H1 (cell line): ENCODE measurements around the gene RPL32. TPM values are rescaled to one million over a fixed set of nuclear protein-coding genes. Genes with fewer than 3 reads are reported as not detected.

Experiments used
- CTCF ChIA-PET: fragments of 300-600 bp; sonication (Branson Sonifier 250); formaldehyde crosslinking; loops from one replicate; lab custom pipeline; 2021; ENCODE audit not compliant: partially characterized antibody; lab: Charles Lee
- POLR2A ChIA-PET: fragments of 300-600 bp; sonication (Branson Sonifier 250); formaldehyde crosslinking; loops from one replicate; lab custom pipeline; 2021; ENCODE audit warnings: inconsistent platforms; ENCODE audit not compliant: partially characterized antibody; lab: Charles Lee
- DNase-seq, 2 experiments: peaks; one replicate each; pipeline versions ENCODE4 v3.0.0 to v3.0.0-alpha.2; 2010 to 2022; ENCODE audit warnings: low spot score in 2 of 2, low read depth in 1 of 2, mixed read lengths in 1 of 2
- FAIRE-seq: peaks from 2 replicates; lab custom pipeline; 2011; peaks lifted over from hg19 to GRCh38; lab: Jason Lieb, UNC
- H2AFZ ChIP-seq: 2 replicates; pipeline ENCODE4 v1.8.1; 2012; ENCODE audit warnings: low read length, inconsistent platforms
- H2AK5ac ChIP-seq: 2 replicates; pipeline ENCODE4 v1.6.1; 2013; ENCODE audit warnings: low read depth, low read length
- H2BK120ac ChIP-seq: replicated peaks from 2 replicates; pipeline ENCODE3; 2013; ENCODE audit warnings: low read depth, low read length, inconsistent platforms
- H2BK12ac ChIP-seq: 2 replicates; pipeline ENCODE4 v1.6.1; 2013; ENCODE audit warnings: low read depth, low read length
- H2BK15ac ChIP-seq: 2 replicates; pipeline ENCODE4 v1.6.1; 2013; ENCODE audit warnings: low read length
- H2BK20ac ChIP-seq: 2 replicates; pipeline ENCODE4 v1.6.1; 2013; ENCODE audit warnings: low read length
- H2BK5ac ChIP-seq: 2 replicates; pipeline ENCODE4 v1.6.1; 2013; ENCODE audit warnings: low read depth, low read length
- H3K14ac ChIP-seq: 2 replicates; pipeline ENCODE4 v1.6.1; 2013; ENCODE audit warnings: inconsistent platforms; ENCODE audit not compliant: insufficient read length
- H3K18ac ChIP-seq: 2 replicates; pipeline ENCODE4 v1.6.1; 2013; ENCODE audit warnings: low read length; ENCODE audit errors: extremely low read depth
- H3K23ac ChIP-seq: 2 replicates; pipeline ENCODE4 v1.6.1; 2013; ENCODE audit warnings: inconsistent platforms; ENCODE audit not compliant: insufficient read length
- H3K23me2 ChIP-seq: 2 replicates; pipeline ENCODE4 v1.6.1; 2013; ENCODE audit warnings: low read depth, low read length
- H3K27ac ChIP-seq: 2 replicates; pipeline ENCODE4 v1.6.1; 2011; ENCODE audit warnings: low read depth, low read length, inconsistent platforms
- H3K27me3 ChIP-seq, 4 experiments: replicated peaks in 1 of 4; 1 replicate in 1 of 4; 2 replicates in 3 of 4; pipeline versions ENCODE4 v1.6.1 to v1.8.1; 2011 to 2013; ENCODE audit warnings: low read length in 3 of 4, mild to moderate bottlenecking in 3 of 4, inconsistent platforms in 2 of 4, mixed read lengths in 2 of 4, moderate library complexity in 1 of 4; ENCODE audit not compliant: control insufficient read depth in 3 of 4, insufficient read depth in 3 of 4; ENCODE audit errors: extremely low read depth in 1 of 4
- H3K36me3 ChIP-seq, 4 experiments: 2 replicates each; pipeline versions ENCODE4 v1.6.1 to v1.8.1; 2011 to 2013; ENCODE audit warnings: mild to moderate bottlenecking in 4 of 4, low read length in 3 of 4, moderate library complexity in 2 of 4, control low read depth in 1 of 4, inconsistent platforms in 1 of 4; ENCODE audit not compliant: insufficient read depth in 4 of 4, control insufficient read depth in 2 of 4
- H3K4ac ChIP-seq: replicated peaks from 2 replicates; pipeline ENCODE3; 2013; ENCODE audit warnings: low read length, low read depth, mixed read lengths, inconsistent platforms; ENCODE audit not compliant: insufficient read length
- H3K4me1 ChIP-seq, 4 experiments: replicated peaks in 1 of 4; 1 replicate in 1 of 4; 2 replicates in 3 of 4; pipeline versions ENCODE4 v1.6.1 to v1.8.1; 2011 to 2013; ENCODE audit warnings: low read length in 3 of 4, inconsistent platforms in 2 of 4, mixed read lengths in 1 of 4; ENCODE audit not compliant: insufficient read depth in 4 of 4, control insufficient read depth in 3 of 4
- H3K4me2 ChIP-seq, 2 experiments: 2 replicates each; pipeline versions ENCODE4 v1.6.1 to v1.8.1; 2011 to 2013; ENCODE audit warnings: low read depth in 2 of 2, low read length in 2 of 2, control low read depth in 1 of 2, inconsistent platforms in 1 of 2, mild to moderate bottlenecking in 1 of 2; ENCODE audit not compliant: insufficient read depth in 1 of 2
- H3K4me3 ChIP-seq, 4 experiments: fragments of 200-600, 300-600 bp in 1 of 4; sonication (generic), shearing (Covaris generic), sonication (Bioruptor Twin) in 1 of 4; 2 replicates each; pipeline versions ENCODE4 v1.5.1 to v1.8.1; 2011 to 2016; ENCODE audit warnings: low read length in 4 of 4, low read depth in 3 of 4, control low read depth in 2 of 4, inconsistent platforms in 2 of 4, mild to moderate bottlenecking in 2 of 4, mixed read lengths in 1 of 4, moderate library complexity in 1 of 4; ENCODE audit not compliant: insufficient read depth in 2 of 4; ENCODE audit errors: extremely low read depth in 1 of 4
- H3K56ac ChIP-seq: replicated peaks from 2 replicates; pipeline ENCODE3; 2013; ENCODE audit warnings: low read depth, mild to moderate bottlenecking, mixed read lengths, low read length, inconsistent platforms; ENCODE audit not compliant: insufficient read length
- H3K79me1 ChIP-seq: 2 replicates; pipeline ENCODE4 v1.6.1; 2013; ENCODE audit warnings: low read depth, low read length, control low read depth
- H3K79me2 ChIP-seq, 2 experiments: 2 replicates each; pipeline versions ENCODE4 v1.6.1 to v1.8.1; 2012 to 2013; ENCODE audit warnings: low read length in 2 of 2, mild to moderate bottlenecking in 2 of 2, inconsistent platforms in 1 of 2; ENCODE audit not compliant: insufficient read depth in 2 of 2, control insufficient read depth in 1 of 2
- H3K9ac ChIP-seq, 4 experiments: replicated peaks in 1 of 4; 1 replicate in 1 of 4; 2 replicates in 3 of 4; pipeline versions ENCODE4 v1.6.1 to v1.8.1; 2011 to 2013; ENCODE audit warnings: low read depth in 3 of 4, low read length in 3 of 4, control low read depth in 2 of 4, mild to moderate bottlenecking in 2 of 4, moderate library complexity in 2 of 4, inconsistent platforms in 1 of 4; ENCODE audit errors: extremely low read depth in 1 of 4
- H3K9me3 ChIP-seq, 2 experiments: 2 replicates each; pipeline versions ENCODE4 v1.6.1 to v1.8.1; 2012 to 2013; ENCODE audit warnings: mild to moderate bottlenecking in 2 of 2, moderate library complexity in 2 of 2, control low read depth in 1 of 2, inconsistent platforms in 1 of 2, low read depth in 1 of 2, low read length in 1 of 2, mixed read lengths in 1 of 2; ENCODE audit not compliant: insufficient read depth in 2 of 2
- H4K20me1 ChIP-seq, 2 experiments: replicated peaks in 1 of 2; 2 replicates each; pipeline versions ENCODE3 to v1.8.1; 2011 to 2013; ENCODE audit warnings: inconsistent platforms in 2 of 2, low read length in 2 of 2, mild to moderate bottlenecking in 1 of 2; ENCODE audit not compliant: insufficient read depth in 2 of 2, control insufficient read depth in 1 of 2
- H4K5ac ChIP-seq: 2 replicates; pipeline ENCODE4 v1.6.1; 2013; ENCODE audit warnings: low read length, low read depth, mixed read lengths, inconsistent platforms; ENCODE audit not compliant: insufficient read length
- H4K8ac ChIP-seq: 2 replicates; pipeline ENCODE4 v1.8.0; 2013; ENCODE audit warnings: mild to moderate bottlenecking, moderate library complexity, low read length, inconsistent platforms; ENCODE audit not compliant: insufficient read depth; ENCODE audit errors: extremely low read depth
- H4K91ac ChIP-seq: replicated peaks from 2 replicates; pipeline ENCODE3; 2013; ENCODE audit warnings: low read length, mixed read lengths, inconsistent platforms; ENCODE audit not compliant: insufficient read length
- KDM4A ChIP-seq: IDR thresholded peaks from one replicate; pipeline ENCODE4 v1.7.1; 2012; ENCODE audit warnings: low read depth, mild to moderate bottlenecking, moderate library complexity, low read length, inconsistent platforms; ENCODE audit not compliant: severe bottlenecking
- RNF2 ChIP-seq: fragments of 200-900, 300-1000 bp; sonication (generic); IDR thresholded peaks from 2 replicates; pipeline ENCODE4 v1.7.1; 2016; ENCODE audit warnings: borderline replicate concordance, low read depth, mild to moderate bottlenecking, antibody characterized with exemption, low read length; ENCODE audit not compliant: poor library complexity, severe bottlenecking; ENCODE audit errors: missing control alignments
- TEAD4 ChIP-seq: IDR thresholded peaks from 2 replicates; pipeline ENCODE4 v1.6.1; 2012; ENCODE audit warnings: low read depth, low read length, inconsistent platforms, mixed read lengths
- WGBS, 2 experiments: shearing (Covaris generic) in 1 of 2; methylation state at CpG; one replicate each; pipeline versions ENCODE4 v1.1.6 to v1.1.7; 2013 to 2015; ENCODE audit warnings: low lambda C conversion rate in 2 of 2, mixed read lengths in 2 of 2, inconsistent platforms in 1 of 2, low coverage in 1 of 2, missing lambda C conversion rate in 1 of 2; ENCODE audit not compliant: insufficient replicate concordance in 2 of 2, insufficient coverage in 1 of 2, insufficient read length in 1 of 2; ENCODE audit errors: extremely low coverage in 1 of 2, missing lambda C conversion rate in 1 of 2; 5-methylcytosine and 5-hydroxymethylcytosine counted together
- polyA plus RNA-seq, 7 experiments: library from polyadenylated mRNA; depleted of rRNA in 3 of 7; stranded (reverse) in 5 of 7; unstranded in 2 of 7; fragments of >200 nt in 5 of 7; fragments of 200-250 nt in 2 of 7; gene quantifications; 1 replicate in 5 of 7; 2 replicates in 1 of 7; 4 replicates in 1 of 7; pipeline versions ENCODE4 v1.2.1 to v1.2.3, GENCODE V29; 2011 to 2013; ENCODE audit warnings: missing spikeins in 2 of 7, mixed read lengths in 2 of 7
- total RNA-seq: library from RNA; stranded (reverse); fragmentation: NEBNext Ultra II Directional; extraction: Animal tissue kit (Norgen Biotek cat#: 25700); gene quantifications from 2 replicates; pipeline ENCODE4 v1.2.1, GENCODE V29; 2021

Gene RPL32
- total and polyA plus RNA-seq, 2 of the 8 experiments (the other 6 are each of a cell fraction or from before 2014, with no cell fraction given), result 1,443 to 2,043 TPM

- H3K18ac ChIP-seq, result no peak overlapping the region
- POLR2A ChIA-PET, result interaction anchor here (20.9 to 28.5 kb wide), 2 partner anchors 5 to 10 kb away, joined by 661 read pairs; partner anchors contain the start of gene RPL32
These were observed 12.0 kb downstream of the RPL32 start for GRCh38 chr3:12829404-12829803.

More at GRCh38 chr3:12829404-12829803, 12.0 kb downstream of the RPL32 start:
- no peak for DNase-seq
- no peak overlapping the region for H3K4me3 ChIP-seq
- peaks cover 0 to 11% of the 10 kb centered on the region in 2 experiments for H4K20me1 ChIP-seq
- CTCF ChIA-PET, result interaction anchor here (0.6 to 6.5 kb wide), 10 partner anchors 11 to 98 kb away, joined by 3 to 83 read pairs (median 4); no protein-coding TSS in a partner anchor
- no peak overlapping the region for H2BK15ac ChIP-seq
- H4K91ac ChIP-seq, result no peak overlapping the region
- no peak overlapping the region for H3K56ac ChIP-seq
- no peak overlapping the region for H3K23ac ChIP-seq
- peaks cover 0 to 10% (median 4%) of the 10 kb centered on the region in 4 experiments; a peak in 4 of 7 replicates for H3K4me1 ChIP-seq
- H3K27me3 ChIP-seq, result no peaks in the 10 kb centered on the region
- no peak overlapping the region for H3K4me2 ChIP-seq
- no peak for TF ChIP-seq RNF2
- TF ChIP-seq KDM4A, result no peak
- no peak for TF ChIP-seq TEAD4
- TF ChIP-seq, all 59 proteins: peak for 0
- Histone ChIP-seq H3K9ac (no peak overlapping the region), H2BK12ac (no peak overlapping the region), H3K23me2 (no peaks in the 10 kb centered on the region), H2BK5ac (no peak overlapping the region), H3K14ac (no peak overlapping the region), H4K8ac (no peak overlapping the region), H3K9me3 (no peaks in the 10 kb centered on the region), H3K79me1 (no peaks in the 10 kb centered on the region), H4K5ac (no peak overlapping the region), H3K4ac (no peak overlapping the region), H2BK120ac (no peak overlapping the region), H3K36me3 (peaks cover 14 to 35% (median 19%) of the 10 kb centered on the region in 4 experiments), H2BK20ac (no peak overlapping the region), H2AK5ac (no peak overlapping the region), H3K79me2 (no peaks in the 10 kb centered on the region), H3K27ac (no peak overlapping the region), H2AFZ (no peak overlapping the region)
- no peak for FAIRE-seq
- 87% methylated on average over 4 of the region's 4 CpGs; no CpG with 5 or more reads in 1 of the 2 experiments for WGBS, 2 experiments
